HG03066 (cell line): Measurements from ENCODE around the gene TBC1D10B.
"Not testable (repeated sequence)": the region's sequence is repeated elsewhere in the genome, so short reads cannot be mapped to it uniquely, and the experiment has no call there.

Experiments used
- ATAC-seq: cut with Tn5 transposase; IDR thresholded peaks from one replicate; pipeline ENCODE4 v1.9.1; 2021; ENCODE audit warnings: low read depth; ENCODE audit not compliant: unreplicated experiment

The TBC1D10B gene

GRCh38 chr16:30356401-30357084 lies 13.8 kb downstream of the TBC1D10B start:
- ATAC-seq = no peak

- no peak for ATAC-seq
These were observed 14.4 kb downstream of the TBC1D10B start for GRCh38 chr16:30355954-30356308.

- peak; percentile 61 for ATAC-seq
These were observed 14.9 kb downstream of the TBC1D10B start, which contains the start of gene CD2BP2 for GRCh38 chr16:30355144-30355953. TSS of gene CD2BP2 (minus strand) at chr16:30355308. CDS start at chr16:30354681, 627 bp downstream.

DNA sequence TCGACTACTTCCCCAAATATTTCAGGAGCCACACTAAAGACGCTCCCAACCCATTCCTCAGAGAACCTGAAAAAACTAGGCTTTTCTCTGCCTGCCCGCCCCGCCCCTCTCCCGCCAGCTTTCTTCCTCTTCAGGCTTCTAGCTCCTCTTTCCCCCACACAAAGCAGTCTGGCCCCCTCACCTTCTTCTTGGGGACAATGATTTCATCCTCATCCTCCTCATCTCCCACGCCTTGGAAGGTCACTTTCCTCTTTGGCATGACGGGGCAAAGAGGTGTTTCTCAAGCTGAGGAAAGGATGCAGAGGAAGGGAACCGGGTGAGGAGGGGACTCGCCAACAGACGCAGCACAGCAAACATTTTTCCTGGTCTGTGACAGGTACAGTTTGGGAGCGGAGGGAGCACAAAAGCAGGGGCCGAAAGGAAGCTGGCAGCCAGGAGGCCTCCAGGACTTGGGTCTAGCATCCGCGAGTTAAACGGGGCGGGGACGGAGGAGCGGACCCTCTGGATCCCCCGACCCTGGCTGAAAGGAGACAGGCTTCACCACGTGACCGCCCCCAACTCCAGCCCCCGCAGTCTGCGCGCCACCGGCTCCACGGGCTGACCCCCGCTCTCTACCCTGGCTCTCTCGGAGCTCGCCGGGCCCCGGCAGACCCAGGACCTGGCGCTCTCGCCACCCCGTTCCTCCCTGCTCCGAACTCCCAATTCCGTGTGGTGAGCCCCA lies 15.7 kb downstream of the TBC1D10B start:
- peak; percentile 8 for ATAC-seq

- ATAC-seq = no peak
These were observed 16.7 kb downstream of the TBC1D10B start for GRCh38 chr16:30353438-30354129.

DNA sequence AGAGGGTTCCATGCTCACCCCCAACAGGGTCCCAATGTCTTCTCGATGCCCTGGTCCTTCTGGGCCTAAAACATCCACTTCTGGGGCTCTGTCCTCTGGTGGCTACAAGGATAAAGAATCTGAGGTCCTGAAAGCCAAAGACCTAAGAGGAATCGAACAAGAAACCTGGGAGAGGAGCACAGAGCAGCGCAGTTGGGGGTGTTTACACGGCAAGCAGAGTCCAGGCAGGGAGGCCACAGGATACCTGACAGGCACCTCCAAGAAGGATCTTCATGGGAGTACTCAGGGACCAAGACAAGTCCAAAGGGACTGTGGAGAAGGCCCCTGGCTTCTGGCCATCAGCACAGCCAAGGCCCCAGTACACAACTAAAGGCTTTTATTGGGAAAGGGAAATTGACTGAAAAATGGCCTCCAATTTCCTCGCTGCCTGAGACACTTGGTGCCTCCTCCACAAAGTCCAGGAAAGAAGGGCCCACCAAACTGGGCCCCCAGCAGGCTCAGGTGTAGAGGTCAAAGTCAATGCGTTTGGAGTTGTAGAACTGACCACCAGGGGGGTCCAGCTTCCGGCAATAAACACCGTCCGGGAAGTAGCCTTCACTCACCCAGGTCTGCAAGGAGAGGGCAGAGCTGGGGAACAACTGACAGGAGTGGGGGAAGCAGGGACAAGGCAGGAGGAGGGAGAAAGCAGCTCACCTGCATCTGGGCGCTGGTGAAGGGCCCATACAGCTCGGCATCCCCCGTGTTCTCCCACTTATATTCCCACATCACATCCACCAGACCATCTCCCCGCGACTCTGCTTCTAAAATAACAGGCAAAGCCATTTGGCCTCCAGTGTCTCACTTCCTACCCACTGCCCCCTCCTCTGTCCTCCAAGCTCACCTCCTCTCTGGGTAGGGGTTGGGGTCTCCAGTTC lies 17.5 kb downstream of the TBC1D10B start:
- no peak for ATAC-seq

DNA sequence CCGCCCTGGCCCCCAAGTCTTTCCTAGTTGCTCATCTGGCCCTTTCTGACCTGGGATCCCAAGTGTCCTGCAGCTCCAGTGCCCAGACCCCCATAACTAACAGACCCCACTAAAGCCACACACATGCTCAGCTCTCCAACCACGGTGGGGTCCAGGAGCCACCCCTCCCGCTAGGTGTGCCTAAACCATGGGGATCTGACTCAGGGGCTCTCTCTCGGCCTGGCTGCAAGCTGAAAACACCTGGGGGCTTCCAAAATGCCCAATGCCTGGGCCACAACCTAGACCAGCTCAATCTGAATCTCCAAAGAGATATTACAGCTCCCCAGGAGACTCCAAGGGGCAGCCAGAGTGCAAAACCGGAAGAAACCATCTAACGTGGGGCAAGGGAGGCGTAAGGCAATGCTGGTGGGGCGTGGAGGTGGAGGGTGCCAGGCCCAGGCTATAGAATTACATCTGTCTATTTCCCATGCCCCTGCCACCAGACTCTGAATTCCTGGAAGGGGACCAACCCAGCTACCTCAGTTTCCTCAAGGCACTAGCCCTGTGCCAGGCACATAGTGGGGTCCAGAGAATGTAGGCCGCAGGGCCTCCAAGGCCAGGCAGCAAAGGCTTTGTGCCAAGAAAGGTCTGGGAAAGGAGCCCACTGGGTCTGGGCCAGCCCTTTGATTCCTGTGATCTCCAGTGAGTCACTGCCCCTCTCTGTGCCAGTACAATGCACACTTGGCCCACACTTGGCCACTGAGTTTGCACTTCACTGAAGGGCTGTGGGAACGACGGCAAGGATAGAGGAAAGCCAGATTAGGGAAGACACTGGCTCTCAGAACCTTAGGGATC lies 18.5 kb downstream of the TBC1D10B start:
- no peak for ATAC-seq

- no peak for ATAC-seq
These were observed 19.3 kb downstream of the TBC1D10B start for GRCh38 chr16:30351001-30351441.

GRCh38 chr16:30350134-30350871 lies 20.0 kb downstream of the TBC1D10B start:
- peak; percentile 53 for ATAC-seq

GRCh38 chr16:30349675-30350074 lies 20.6 kb downstream of the TBC1D10B start:
- peak; percentile 46 for ATAC-seq

DNA sequence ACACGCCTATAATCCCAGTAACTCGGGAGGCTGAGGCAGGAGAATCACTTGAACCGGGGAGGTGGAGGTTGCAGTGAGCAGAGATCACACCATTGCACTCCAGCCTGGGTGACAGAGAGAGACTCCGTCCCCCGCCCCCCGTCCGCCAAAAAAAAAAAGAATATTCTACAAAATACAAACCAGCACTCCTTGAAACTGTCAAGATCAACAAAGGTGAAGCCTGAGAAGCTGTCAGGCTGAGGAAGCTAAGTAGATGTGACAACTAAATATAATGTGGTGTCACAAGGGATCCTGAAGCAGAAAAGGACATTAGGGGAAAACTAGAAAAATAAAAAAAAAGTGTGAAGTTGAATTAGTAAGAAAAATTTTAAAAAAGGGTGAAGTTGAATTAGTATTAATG lies 21.4 kb downstream of the TBC1D10B start:
- ATAC-seq = no peak

DNA sequence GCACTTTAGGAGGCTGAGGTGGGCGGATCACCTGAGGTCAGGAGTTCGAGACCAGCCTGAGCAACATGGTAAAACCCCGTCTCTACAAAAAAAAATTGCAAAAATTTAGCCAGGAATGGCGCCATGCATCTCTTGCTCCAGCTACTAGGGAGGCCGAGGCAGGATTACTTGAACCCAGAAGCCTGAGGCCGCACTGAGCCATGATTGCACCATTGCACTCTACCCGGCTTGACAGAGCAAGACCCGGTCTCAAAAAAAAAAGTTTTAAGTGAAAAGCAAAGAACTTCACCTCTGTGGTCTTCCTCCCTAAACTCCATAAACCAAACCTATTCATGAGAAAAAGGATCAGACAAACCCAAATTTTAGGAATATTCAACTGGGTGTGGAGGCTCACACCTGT lies 22.2 kb downstream of the TBC1D10B start:
- ATAC-seq = no peak

GRCh38 chr16:30346286-30346685 lies 24.0 kb downstream of the TBC1D10B start:
- ATAC-seq = no peak

GRCh38 chr16:30343491-30343820 lies 26.8 kb downstream of the TBC1D10B start:
- ATAC-seq = not testable (repeated sequence)

GRCh38 chr16:30342751-30343490 lies 27.4 kb downstream of the TBC1D10B start:
- ATAC-seq = no peak

- not testable (repeated sequence) for ATAC-seq
These were observed 28.3 kb downstream of the TBC1D10B start for GRCh38 chr16:30341971-30342370.

DNA sequence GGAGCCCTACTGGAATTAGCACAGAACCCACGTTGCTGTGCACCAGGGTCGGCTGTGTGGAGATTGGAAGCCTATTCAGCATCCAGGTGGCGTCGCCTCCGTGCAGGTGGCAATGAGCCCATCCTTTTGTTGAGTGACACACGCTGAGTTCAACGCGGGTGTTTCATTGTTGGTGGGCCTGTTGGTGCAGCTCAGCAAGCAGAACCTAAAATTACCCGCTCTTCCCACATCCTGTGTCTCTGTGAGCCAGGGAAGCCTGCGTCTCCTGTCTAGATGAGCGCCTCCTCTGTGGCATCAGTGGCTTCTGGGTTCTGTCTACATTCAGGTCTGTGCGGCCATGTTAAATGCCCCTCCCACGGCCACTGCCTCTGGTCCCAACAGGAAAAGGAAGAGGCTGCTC lies 29.7 kb downstream of the TBC1D10B start:
- ATAC-seq = no peak
